IPS DF 6.9 (cell line): ENCODE results near the gene MRPL58.

Experiments used
- DNase-seq: peaks from one replicate; pipeline ENCODE4 v3.0.0-alpha.2; 2013; ENCODE audit warnings: low read depth, low spot score
- H3K27ac ChIP-seq: one replicate; pipeline ENCODE4 v1.5.1; 2013; ENCODE audit warnings: low read length, control low read depth
- H3K27me3 ChIP-seq: 2 replicates; pipeline ENCODE4 v1.6.1; 2013; ENCODE audit warnings: mild to moderate bottlenecking, low read length; ENCODE audit not compliant: control insufficient read depth, insufficient read depth
- H3K36me3 ChIP-seq: 2 replicates; pipeline ENCODE4 v1.6.1; 2013; ENCODE audit warnings: low read length; ENCODE audit not compliant: control insufficient read depth, insufficient read depth
- H3K4me1 ChIP-seq: 2 replicates; pipeline ENCODE4 v1.6.1; 2013; ENCODE audit warnings: low read length; ENCODE audit not compliant: control insufficient read depth, insufficient read depth
- H3K4me3 ChIP-seq: 2 replicates; pipeline ENCODE4 v1.5.1; 2013; ENCODE audit warnings: mild to moderate bottlenecking, low read length
- H3K9me3 ChIP-seq: 2 replicates; pipeline ENCODE4 v1.6.1; 2013; ENCODE audit warnings: low read length, inconsistent platforms; ENCODE audit not compliant: control insufficient read depth, insufficient read depth
- WGBS: extraction: QIAGEN DNeasy Blood & Tissue Kit; methylation state at CpG from one replicate; pipeline ENCODE4 v1.1.7; 2013; ENCODE audit warnings: mixed read lengths, missing lambda C conversion rate; ENCODE audit not compliant: insufficient read length, insufficient coverage; 5-methylcytosine and 5-hydroxymethylcytosine counted together

Gene MRPL58

DNA sequence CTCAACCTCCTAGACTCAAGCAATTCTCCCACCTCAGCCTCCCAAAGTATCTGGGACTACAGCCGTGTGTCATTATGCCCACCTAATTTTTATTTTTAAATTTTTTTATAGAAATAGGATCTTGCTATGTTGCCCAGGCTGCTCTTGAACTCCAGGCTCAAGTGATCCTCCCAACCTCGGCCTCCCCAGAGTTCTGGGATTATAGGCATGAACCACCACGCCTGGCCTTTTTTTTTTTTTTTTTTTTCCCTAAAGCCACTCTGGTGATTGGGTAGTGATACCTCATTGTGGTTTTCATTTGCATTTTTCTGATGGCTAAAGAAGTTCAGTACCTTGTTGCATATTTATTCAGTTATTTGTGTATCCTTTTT is 26.3 kb upstream of the MRPL58 start:
- Histone ChIP-seq H3K27ac (no peak overlapping the region), H3K4me3 (no peak overlapping the region), H3K9me3 (no peaks in the 10 kb centered on the region), H3K27me3 (no peaks in the 10 kb centered on the region), H3K36me3 (no peaks in the 10 kb centered on the region), H3K4me1 (peaks cover 4% of the 10 kb centered on the region)
- DNase-seq: no peak
- no CpG with 5 or more reads among the region's 3 CpGs for WGBS

DNA sequence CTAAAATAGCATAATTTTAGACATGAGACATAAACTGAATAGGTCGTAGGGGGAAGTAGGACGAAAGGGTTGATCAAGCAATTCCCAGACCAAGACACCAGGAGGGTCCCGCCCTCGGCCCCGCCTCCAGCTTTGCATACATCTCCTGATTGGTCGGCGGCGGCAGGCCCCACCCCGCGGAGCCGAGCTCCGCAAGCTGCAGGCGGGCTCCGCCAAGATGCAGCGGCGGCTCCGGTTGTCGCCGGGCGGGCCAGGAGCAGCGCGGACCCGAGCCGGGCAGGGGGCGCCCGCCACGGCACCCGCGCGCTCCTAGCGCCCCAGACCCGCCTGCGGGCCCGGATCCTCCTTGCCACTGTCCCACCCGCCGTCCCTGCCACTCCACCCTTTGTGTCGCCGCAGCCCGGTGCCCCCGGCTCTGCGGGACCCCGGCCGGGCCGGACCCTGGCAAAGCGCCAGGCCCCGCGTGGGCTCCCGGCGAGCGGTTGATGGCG is 25.0 kb upstream of the MRPL58 start, which contains the start of gene CDR2L:
Gene CDR2L (plus strand): TSS at position 215 of the 491 bp plus-strand sequence. CDS start 412 bp downstream, outside the sequence.
- H3K36me3 ChIP-seq: no peaks in the 10 kb centered on the region
- peaks cover 4% of the 10 kb centered on the region for H3K4me1 ChIP-seq
- no peak for DNase-seq
- H3K27me3 ChIP-seq: no peaks in the 10 kb centered on the region
- peak within 1 kb of the TSS; percentile 92; the same call in 1 of the 2 replicates for H3K4me3 ChIP-seq
- no peak within 1 kb of the TSS for H3K27ac ChIP-seq
- no peaks in the 10 kb centered on the region for H3K9me3 ChIP-seq
- no CpG with 5 or more reads among the region's 51 CpGs for WGBS

DNA sequence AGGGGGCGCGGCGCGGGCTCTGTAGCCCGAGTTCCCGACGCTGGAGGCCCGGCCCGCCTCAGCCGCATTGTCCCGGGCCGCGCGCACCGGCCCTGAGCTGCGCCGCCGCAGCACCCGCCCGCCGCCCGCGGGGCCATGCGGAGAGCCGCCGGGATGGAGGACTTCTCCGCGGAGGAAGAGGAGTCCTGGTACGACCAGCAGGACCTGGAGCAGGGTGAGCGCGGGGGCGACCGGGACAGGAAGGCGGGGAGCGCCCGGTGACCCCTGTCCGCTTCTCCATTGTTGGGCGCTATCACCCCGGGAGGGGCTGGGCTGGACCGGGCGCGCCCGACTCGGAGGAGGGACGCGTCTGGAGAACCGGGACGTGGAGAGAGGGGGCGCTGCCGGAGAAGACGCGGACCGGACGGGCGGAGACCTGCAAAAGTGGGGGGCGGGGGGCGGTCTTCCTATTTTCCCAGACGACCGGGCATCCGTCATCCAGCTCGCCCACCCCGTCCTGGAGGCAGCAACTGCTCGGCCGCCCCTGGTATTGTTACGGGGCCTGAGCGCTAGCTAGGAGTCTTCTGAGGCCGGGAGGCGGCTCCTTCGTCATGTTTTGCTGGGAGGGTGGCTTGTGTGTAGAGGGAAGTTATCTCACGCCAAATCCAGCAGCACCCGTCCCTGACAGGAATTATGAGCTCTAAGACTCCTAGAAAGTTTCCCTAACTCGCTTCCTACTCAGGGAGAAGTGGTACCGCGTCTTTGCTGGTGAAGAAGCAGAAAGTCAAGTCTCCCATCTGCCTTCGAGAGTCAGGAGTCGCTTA is 24.4 kb upstream of the MRPL58 start:
- Histone ChIP-seq H3K4me3 (peak overlapping the region; percentile 92; the same call in 1 of the 2 replicates), H3K27me3 (no peaks in the 10 kb centered on the region), H3K4me1 (peaks cover 4% of the 10 kb centered on the region), H3K36me3 (no peaks in the 10 kb centered on the region), H3K27ac (no peak overlapping the region), H3K9me3 (no peaks in the 10 kb centered on the region)
- WGBS: no CpG with 5 or more reads among the region's 76 CpGs
- no peak for DNase-seq

DNA sequence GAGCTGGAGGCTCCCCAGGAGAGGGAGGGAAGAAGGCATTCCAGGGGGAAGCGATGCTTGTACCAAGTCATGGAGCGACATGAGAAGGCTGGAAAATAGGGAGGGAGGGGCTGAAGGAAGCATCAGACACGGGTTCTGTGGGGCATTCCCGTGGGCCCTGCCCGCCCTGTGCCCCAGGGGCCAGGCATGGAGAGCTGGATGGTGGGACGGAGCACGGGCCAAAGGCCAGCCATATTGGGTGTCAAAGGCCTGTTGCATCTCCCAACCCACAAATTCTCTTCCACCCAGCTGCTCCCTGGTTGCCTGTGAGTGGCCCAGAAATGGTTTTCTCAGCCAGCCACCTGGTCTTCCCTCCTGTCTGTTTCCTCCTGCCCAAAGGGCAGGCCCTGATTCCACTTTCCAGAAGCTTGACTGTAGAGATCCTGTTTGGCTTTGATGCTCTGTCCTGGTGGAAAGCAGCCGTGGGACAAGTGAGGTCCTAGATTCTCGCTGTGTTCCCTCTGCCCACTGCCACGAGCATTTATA is 21.8 kb upstream of the MRPL58 start:
- no peaks in the 10 kb centered on the region for H3K9me3 ChIP-seq
- H3K27ac ChIP-seq: no peak overlapping the region
- no peaks in the 10 kb centered on the region for H3K36me3 ChIP-seq
- no peak for DNase-seq
- peaks cover 4% of the 10 kb centered on the region for H3K4me1 ChIP-seq
- no peak overlapping the region for H3K4me3 ChIP-seq
- no CpG with 5 or more reads among the region's 10 CpGs for WGBS
- no peaks in the 10 kb centered on the region for H3K27me3 ChIP-seq

DNA sequence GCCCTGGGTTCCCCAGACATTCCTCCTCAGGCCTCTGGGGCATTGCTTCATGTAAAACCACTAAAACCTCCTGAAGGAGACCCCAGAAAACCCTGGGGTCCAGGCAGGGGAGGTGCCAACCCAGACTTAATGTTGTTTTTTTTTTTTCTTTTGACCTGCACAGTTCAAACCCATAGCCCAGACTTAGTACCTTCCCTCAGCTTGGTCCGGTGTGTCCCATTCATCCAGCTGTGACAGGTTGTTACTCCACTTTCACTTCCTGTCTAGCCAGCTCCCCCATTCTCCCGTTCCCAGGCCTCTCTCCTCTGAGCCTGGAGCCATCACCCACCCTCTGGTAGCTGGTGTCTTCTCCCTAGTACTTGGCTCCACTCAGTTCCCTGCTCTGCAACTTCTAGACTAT is 20.2 kb upstream of the MRPL58 start:
- no peak overlapping the region for H3K27ac ChIP-seq
- no peaks in the 10 kb centered on the region; the same call in 1 of the 2 replicates for H3K27me3 ChIP-seq
- WGBS: no CpG with 5 or more reads among the region's 2 CpGs
- H3K9me3 ChIP-seq: no peaks in the 10 kb centered on the region
- DNase-seq: no peak
- H3K36me3 ChIP-seq: no peaks in the 10 kb centered on the region
- no peak overlapping the region for H3K4me3 ChIP-seq
- H3K4me1 ChIP-seq: peaks cover 4% of the 10 kb centered on the region

DNA sequence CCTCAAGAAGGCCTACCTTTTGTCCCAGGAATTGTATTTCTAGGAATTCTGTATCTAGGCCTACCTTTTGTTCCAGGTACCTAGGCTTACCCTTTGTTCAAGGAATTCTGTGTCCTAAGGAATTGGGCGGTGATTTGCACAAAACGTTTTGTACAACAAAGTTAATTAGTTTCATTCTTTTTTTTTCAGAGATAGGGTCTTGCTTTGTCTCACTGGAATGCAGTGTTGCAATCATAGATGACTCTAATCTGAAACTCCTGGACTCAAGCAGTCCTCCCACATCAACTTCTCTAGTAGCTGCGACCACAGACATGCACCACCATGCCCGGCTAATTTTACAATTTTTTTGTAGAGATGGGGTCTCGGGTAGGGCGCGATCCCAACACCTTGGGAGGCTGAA is 18.0 kb upstream of the MRPL58 start:
- Histone ChIP-seq H3K9me3 (no peaks in the 10 kb centered on the region), H3K36me3 (peaks cover 3% of the 10 kb centered on the region; the same call in 1 of the 2 replicates), H3K27ac (no peak overlapping the region), H3K4me3 (no peak overlapping the region), H3K4me1 (no peaks in the 10 kb centered on the region), H3K27me3 (no peaks in the 10 kb centered on the region; the same call in 1 of the 2 replicates)
- no peak for DNase-seq
- no CpG with 5 or more reads among the region's 7 CpGs for WGBS

DNA sequence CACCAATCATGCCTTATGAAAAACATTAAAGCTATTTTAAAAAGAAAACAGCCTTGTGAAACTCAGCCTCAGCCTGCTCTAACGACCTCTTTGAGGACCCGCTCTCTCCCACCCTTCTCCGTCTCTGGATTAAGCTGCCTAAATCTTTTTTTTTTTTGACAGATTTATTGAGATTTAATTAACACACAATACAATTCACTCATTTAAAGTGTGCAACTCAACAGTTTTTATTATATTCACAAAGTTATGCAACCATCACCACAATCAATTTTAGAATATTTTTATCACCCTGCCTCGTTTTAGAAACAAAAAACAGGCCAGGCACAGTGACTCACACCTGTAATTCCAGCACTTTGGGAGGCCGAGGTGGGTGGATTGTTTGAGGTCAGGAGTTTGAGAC is 16.6 kb upstream of the MRPL58 start:
- Histone ChIP-seq H3K36me3 (peaks cover 4% of the 10 kb centered on the region; the same call in 1 of the 2 replicates), H3K27me3 (no peaks in the 10 kb centered on the region; the same call in 1 of the 2 replicates), H3K4me1 (no peaks in the 10 kb centered on the region), H3K4me3 (no peak overlapping the region), H3K9me3 (no peaks in the 10 kb centered on the region), H3K27ac (no peak overlapping the region)
- no CpG with 5 or more reads among the region's 5 CpGs for WGBS
- DNase-seq: no peak

DNA sequence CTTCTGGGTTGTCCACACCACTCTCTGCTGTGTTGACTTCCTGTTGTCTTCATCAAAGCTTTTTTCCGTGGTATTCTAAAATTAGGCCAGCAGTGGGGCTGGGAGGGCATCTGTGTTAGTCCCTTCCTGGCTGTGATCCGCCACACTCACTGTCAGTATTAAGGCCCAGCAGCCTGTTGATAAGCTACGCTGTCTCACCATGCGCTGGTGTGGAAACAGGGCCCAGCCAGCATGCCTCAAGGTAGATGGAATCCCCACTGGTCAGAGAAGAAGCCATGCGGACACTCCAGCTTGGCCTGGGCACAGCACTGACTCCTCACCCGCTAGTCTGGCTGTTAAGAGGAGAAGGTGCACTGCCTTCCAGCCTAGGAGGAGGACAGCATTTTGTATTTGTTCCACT is 13.7 kb upstream of the MRPL58 start:
- no peaks in the 10 kb centered on the region; the same call in 1 of the 2 replicates for H3K27me3 ChIP-seq
- DNase-seq: no peak
- H3K9me3 ChIP-seq: no peaks in the 10 kb centered on the region
- no CpG with 5 or more reads among the region's 6 CpGs for WGBS
- no peaks in the 10 kb centered on the region for H3K4me1 ChIP-seq
- no peak overlapping the region for H3K4me3 ChIP-seq
- H3K36me3 ChIP-seq: peaks cover 22% of the 10 kb centered on the region
- no peak overlapping the region for H3K27ac ChIP-seq

DNA sequence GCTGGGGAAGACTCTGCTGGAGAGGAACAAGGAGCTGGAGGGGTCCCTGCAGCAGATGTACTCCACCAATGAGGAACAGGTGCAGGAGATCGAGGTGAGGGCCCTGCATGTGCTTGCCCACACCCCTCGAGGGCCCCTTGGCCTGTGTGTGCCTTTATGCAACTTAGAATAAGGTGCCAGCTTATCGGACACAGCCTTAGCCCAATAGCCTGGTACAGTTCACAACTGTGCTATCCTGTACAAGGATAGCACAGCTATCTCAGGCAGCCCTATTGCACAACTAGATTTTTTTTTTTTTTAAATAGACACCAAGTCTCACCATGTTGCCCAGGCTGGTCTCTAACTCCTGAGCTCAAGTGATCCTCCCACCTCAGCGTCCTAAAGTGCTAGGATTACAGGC is 12.9 kb upstream of the MRPL58 start:
- Histone ChIP-seq H3K27me3 (no peaks in the 10 kb centered on the region; the same call in 1 of the 2 replicates), H3K9me3 (no peaks in the 10 kb centered on the region), H3K4me3 (no peak overlapping the region), H3K36me3 (peaks cover 25% of the 10 kb centered on the region), H3K27ac (no peak overlapping the region), H3K4me1 (no peaks in the 10 kb centered on the region)
- DNase-seq: no peak
- no CpG with 5 or more reads among the region's 4 CpGs for WGBS

DNA sequence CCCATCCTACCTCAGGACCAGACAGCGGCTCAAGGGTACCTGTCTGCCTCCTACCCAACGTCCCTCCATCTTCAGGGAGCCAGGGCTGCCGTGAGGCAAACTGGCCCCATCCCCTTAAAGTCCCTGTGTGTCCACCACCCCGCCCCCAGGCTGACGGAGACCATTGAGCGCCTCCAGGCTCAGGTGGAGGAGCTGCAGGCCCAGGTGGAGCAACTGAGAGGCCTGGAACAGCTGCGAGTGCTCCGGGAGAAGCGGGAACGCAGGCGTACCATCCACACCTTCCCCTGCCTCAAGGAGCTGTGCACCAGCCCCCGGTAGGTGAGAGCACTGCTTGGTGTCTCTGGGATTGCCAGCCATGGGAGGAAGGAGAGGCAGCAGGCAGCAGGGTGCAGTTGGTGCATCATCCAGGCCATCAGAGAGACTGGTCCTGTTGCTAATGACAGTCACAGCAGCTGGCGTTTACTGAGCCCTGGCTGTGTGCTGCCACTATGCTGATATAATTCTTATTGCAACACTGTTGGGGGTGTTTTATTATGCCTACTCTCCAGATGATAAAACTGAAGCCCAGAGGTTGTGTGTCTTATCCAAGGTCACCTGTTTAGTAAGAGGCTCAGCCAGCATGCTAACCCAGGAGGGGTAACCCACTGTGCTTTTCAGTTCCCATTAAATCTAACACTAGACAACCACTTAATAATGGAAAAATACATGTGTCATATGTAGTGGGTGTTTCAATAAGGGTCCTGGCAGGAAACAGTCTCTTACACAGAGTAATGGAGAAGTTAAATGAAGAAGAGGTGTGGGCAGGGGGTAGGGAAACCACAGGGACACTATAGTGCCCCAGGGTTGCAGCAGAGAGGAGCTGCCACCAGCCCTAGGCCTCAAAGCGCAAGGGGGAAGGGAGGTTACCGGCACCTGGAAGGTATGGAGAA is 10.3 kb upstream of the MRPL58 start:
- no CpG with 5 or more reads among the region's 15 CpGs for WGBS
- no peak overlapping the region for H3K27ac ChIP-seq
- H3K36me3 ChIP-seq: peaks cover 29% of the 10 kb centered on the region

More for the DNA sequence above, 10.3 kb upstream of the MRPL58 start:
- H3K27me3 ChIP-seq: no peaks in the 10 kb centered on the region
- H3K9me3 ChIP-seq: no peaks in the 10 kb centered on the region
- H3K4me3 ChIP-seq: no peak overlapping the region
- DNase-seq: no peak
- H3K4me1 ChIP-seq: no peaks in the 10 kb centered on the region
